ENCODE data around the gene MS4A15.
"Not testable (repeated sequence)": the region's sequence is repeated elsewhere in the genome, so short reads cannot be mapped to it uniquely, and the experiment has no call there.

MS4A15 gene

GRCh38 chr11:60756307-60757032, at the start of gene MS4A15:
Gene MS4A15, plus strand, starts transcription at chr11:60756867. Its CDS starts 6,867 bp downstream, at chr11:60763734.
- DNase-seq (ENCODE audit: low read depth, low spot score), result no peak

GRCh38 chr11:60706931-60707330, 49.7 kb upstream of the MS4A15 start:
- DNase-seq (ENCODE audit: low read depth, low spot score), result no peak

- no peak for DNase-seq (ENCODE audit: low read depth, low spot score)
Observed at GRCh38 chr11:60710482-60710881, 46.2 kb upstream of the MS4A15 start.

GRCh38 chr11:60711276-60711675, 45.4 kb upstream of the MS4A15 start:
- no peak for DNase-seq (ENCODE audit: low read depth, low spot score)

GRCh38 chr11:60713423-60713822, 43.2 kb upstream of the MS4A15 start:
- DNase-seq (ENCODE audit: low read depth, low spot score), result not testable (repeated sequence)

GRCh38 chr11:60717956-60718355, 38.7 kb upstream of the MS4A15 start:
- DNase-seq (ENCODE audit: low read depth, low spot score), result no peak

GRCh38 chr11:60718524-60719316, 37.9 kb upstream of the MS4A15 start:
- DNase-seq (ENCODE audit: low read depth, low spot score), result no peak

GRCh38 chr11:60719391-60719790, 37.3 kb upstream of the MS4A15 start:
- no peak for DNase-seq (ENCODE audit: low read depth, low spot score)

GRCh38 chr11:60720460-60720859, 36.2 kb upstream of the MS4A15 start:
- no peak for DNase-seq (ENCODE audit: low read depth, low spot score)

GRCh38 chr11:60724420-60724819, 32.2 kb upstream of the MS4A15 start, which contains the start of gene MS4A18:
Gene MS4A18, plus strand, starts transcription at chr11:60724720.
- no peak for DNase-seq (ENCODE audit: low read depth, low spot score)

- DNase-seq (ENCODE audit: low read depth, low spot score), result no peak
Observed at GRCh38 chr11:60725592-60725991, 31.1 kb upstream of the MS4A15 start.

GRCh38 chr11:60731586-60731985, 25.1 kb upstream of the MS4A15 start:
- DNase-seq (ENCODE audit: low read depth, low spot score), result no peak

GRCh38 chr11:60734279-60734678, 22.4 kb upstream of the MS4A15 start:
- no peak for DNase-seq (ENCODE audit: low read depth, low spot score)

- no peak for DNase-seq (ENCODE audit: low read depth, low spot score)
Observed at GRCh38 chr11:60739114-60739513, 17.6 kb upstream of the MS4A15 start.

GRCh38 chr11:60740573-60740972, 16.1 kb upstream of the MS4A15 start:
- DNase-seq (ENCODE audit: low read depth, low spot score), result no peak

- no peak for DNase-seq (ENCODE audit: low read depth, low spot score)
Observed at GRCh38 chr11:60741421-60741820, 15.2 kb upstream of the MS4A15 start.

GRCh38 chr11:60743058-60743457, 13.6 kb upstream of the MS4A15 start:
- DNase-seq (ENCODE audit: low read depth, low spot score), result no peak

GRCh38 chr11:60744114-60744513, 12.6 kb upstream of the MS4A15 start:
- no peak for DNase-seq (ENCODE audit: low read depth, low spot score)

GRCh38 chr11:60747359-60747873, 9.3 kb upstream of the MS4A15 start:
- DNase-seq (ENCODE audit: low read depth, low spot score), result no peak

- no peak for DNase-seq (ENCODE audit: low read depth, low spot score)
Observed at GRCh38 chr11:60748225-60748624, 8.4 kb upstream of the MS4A15 start.

GRCh38 chr11:60748821-60749220, 7.8 kb upstream of the MS4A15 start:
- no peak for DNase-seq (ENCODE audit: low read depth, low spot score)

GRCh38 chr11:60750911-60751310, 5.8 kb upstream of the MS4A15 start:
- DNase-seq (ENCODE audit: low read depth, low spot score), result no peak

GRCh38 chr11:60753309-60753708, 3.4 kb upstream of the MS4A15 start:
- no peak for DNase-seq (ENCODE audit: low read depth, low spot score)
